GM12801 (cell line): ENCODE data around the gene ABCB4.

Experiments used
- TF ChIP-seq, protein P1 (sequence below): IDR thresholded peaks from one replicate; pipeline ENCODE4 v1.5.1; 2011; ENCODE audit warnings: control low read depth; ENCODE audit not compliant: insufficient read length; ENCODE audit errors: extremely low read depth

Gene ABCB4

GRCh38 chr7:87435546-87435945, 39.9 kb downstream of the ABCB4 start:
- TF ChIP-seq, protein P1, sequence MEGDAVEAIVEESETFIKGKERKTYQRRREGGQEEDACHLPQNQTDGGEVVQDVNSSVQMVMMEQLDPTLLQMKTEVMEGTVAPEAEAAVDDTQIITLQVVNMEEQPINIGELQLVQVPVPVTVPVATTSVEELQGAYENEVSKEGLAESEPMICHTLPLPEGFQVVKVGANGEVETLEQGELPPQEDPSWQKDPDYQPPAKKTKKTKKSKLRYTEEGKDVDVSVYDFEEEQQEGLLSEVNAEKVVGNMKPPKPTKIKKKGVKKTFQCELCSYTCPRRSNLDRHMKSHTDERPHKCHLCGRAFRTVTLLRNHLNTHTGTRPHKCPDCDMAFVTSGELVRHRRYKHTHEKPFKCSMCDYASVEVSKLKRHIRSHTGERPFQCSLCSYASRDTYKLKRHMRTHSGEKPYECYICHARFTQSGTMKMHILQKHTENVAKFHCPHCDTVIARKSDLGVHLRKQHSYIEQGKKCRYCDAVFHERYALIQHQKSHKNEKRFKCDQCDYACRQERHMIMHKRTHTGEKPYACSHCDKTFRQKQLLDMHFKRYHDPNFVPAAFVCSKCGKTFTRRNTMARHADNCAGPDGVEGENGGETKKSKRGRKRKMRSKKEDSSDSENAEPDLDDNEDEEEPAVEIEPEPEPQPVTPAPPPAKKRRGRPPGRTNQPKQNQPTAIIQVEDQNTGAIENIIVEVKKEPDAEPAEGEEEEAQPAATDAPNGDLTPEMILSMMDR: no peak

GRCh38 chr7:87432536-87432935, 42.9 kb downstream of the ABCB4 start:
- TF ChIP-seq, protein P1: no peak

DNA sequence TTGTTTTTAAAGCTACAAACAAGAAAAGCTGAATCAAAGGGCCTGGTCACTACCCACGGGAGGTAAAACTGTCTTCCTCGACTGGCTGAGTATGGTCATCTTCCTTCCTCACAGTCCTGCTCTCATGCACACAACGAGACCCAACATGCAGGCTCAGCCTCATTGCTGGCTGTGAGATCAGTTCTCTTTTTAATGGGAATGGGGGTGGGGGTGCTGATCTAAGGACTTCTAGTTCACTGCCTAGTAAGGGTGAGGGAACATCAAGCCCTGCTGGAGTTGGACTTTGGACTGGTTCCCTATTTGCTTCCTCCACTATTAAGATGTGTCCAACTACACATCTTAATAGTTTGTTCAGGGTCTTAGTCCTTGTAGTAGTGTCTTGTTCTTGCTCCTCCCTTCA, 48.2 kb downstream of the ABCB4 start:
- TF ChIP-seq, protein P1: no peak

DNA sequence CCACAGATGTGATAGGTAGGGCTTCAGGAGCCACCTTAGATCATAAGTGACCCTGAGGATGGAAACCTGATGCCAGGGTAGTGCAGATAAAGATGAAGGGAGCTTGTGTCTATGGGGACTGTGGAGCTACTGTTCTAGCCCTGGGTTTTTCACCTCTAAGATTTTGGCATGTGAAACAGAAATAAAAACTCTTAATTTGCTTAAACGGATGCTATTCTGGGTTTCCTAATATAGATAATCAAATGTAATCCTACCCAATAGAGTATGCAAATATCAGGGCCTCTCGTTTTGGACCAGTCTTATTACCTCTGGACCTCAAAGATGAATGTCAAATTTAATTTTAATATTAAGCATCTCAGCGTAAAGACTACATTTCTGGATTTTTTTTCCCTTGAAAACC, 49.3 kb downstream of the ABCB4 start:
- TF ChIP-seq, protein P1: no peak

DNA sequence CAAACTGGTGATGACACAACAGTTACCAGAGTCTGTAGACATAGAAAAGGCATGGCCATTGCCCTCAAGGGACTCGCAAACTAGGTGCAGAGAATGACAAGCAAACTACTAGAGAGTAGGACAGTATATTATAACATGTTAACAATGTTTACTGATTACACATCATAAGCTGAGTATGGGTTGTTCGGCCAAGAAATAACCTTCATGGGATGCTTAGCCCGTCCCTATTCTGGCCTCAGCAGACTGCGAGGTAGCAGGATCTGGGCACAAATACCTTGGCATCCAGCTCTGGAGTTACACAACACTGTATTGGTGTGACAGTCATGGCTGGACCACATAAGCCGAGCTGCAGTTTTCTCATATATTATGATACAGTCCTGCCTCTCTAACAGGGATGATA, 51.4 kb downstream of the ABCB4 start:
- TF ChIP-seq, protein P1: no peak

GRCh38 chr7:87420173-87420572, 55.3 kb downstream of the ABCB4 start:
- TF ChIP-seq, protein P1: no peak

DNA sequence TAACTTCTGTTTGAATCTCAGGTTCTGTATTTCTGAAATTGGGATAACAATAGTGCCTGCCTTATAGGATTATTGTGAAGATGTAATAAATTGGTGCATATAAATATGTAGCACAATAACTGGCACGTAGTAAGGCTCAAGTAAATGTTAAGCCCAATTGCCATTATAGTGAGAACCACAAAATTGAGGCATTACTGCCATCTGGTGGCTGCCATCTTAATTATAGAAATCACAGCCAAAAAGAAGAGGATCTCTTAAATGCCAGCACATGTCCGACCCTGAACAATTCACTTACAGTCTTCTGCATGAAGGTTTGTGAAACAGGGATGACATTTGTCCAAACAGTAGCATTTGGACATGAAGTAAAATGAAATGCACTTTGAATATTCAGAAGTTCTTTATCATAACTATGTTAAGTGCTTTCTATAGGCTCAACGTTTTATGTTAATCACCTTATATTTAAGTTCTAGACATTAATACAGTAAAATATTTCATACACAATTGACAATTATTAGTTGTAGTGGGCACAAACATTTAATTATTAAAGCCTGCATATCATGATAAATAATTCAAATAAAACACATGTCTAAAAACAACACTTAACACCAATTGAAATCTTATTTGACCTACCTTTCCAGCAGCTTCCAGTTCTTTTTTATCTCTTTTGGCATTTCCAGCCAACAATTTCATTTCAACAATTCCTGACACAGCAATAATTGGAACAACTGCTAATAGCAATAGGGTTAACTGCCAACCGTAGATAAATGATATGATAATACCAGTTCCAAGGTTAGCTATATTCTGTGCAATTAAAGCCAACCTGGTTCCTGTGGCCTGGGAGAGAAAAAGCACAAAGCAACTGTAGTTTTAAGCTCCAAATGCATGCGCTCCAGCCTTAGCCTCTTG, 58.5 kb downstream of the ABCB4 start:
- TF ChIP-seq, protein P1: no peak
